Glomerular endothelial cell (primary cell): Measurements from ENCODE around the gene SHMT2. TPM values are rescaled to one million over a fixed set of nuclear protein-coding genes. Genes with fewer than 3 reads are reported as not detected.

Experiments used
- DNase-seq: peaks from one replicate; pipeline ENCODE4 v3.0.0-alpha.2; 2011; ENCODE audit warnings: low read depth, low spot score; ENCODE audit errors: extremely low read depth
- total RNA-seq: library from RNA; depleted of rRNA; stranded (reverse); fragments of >200 nt; gene quantifications from 2 replicates; pipeline ENCODE4 v1.2.3, GENCODE V29; 2015

SHMT2 gene
- total RNA-seq, 1 donor from 2014 or later: 92.2 TPM

DNA sequence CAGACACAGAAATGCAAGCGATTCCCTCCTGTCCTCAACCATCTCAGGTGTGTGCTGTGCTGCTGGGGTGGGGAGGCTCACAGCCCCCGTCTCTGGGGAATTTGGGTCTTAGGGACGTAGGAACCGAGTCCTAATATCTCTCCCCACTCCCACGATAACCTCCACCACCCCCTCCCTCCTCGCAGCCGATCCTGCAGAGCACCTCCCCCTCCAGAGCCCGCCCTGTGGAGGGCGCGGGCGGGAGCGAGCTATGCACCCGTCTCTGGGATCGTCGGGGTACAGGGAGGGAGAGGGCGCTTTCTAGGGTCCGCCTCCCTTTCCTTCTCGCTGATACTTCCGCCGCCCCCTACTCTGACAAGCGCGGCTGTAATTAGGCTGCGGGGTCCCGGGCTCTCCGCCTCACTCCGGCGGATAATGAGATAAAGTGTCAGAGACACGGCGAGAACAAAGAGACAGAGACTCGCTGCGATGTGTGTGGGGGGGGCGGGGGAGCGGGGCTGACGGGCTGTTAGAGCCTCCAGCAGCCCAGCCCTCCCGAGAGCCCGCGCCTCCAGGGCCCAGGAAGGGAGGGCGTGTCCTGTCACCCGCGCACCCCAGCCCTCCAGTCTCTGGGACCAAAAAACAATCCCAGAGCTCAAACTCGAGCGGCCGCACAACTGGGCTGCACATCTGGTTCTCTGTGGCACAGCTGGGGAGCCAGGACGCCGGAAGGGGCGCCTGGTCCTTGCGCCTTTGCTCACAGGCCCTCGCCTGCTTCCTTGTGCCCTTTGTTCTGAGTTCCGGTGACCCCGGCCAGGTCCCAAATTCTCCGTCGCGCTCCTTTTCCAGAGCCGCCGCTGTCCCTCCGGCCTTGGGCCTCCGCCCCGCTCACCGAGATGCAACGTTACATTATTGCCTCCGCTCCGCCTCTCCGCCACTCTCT lies 8.7 kb downstream of the SHMT2 start:
- no peak for DNase-seq

DNA sequence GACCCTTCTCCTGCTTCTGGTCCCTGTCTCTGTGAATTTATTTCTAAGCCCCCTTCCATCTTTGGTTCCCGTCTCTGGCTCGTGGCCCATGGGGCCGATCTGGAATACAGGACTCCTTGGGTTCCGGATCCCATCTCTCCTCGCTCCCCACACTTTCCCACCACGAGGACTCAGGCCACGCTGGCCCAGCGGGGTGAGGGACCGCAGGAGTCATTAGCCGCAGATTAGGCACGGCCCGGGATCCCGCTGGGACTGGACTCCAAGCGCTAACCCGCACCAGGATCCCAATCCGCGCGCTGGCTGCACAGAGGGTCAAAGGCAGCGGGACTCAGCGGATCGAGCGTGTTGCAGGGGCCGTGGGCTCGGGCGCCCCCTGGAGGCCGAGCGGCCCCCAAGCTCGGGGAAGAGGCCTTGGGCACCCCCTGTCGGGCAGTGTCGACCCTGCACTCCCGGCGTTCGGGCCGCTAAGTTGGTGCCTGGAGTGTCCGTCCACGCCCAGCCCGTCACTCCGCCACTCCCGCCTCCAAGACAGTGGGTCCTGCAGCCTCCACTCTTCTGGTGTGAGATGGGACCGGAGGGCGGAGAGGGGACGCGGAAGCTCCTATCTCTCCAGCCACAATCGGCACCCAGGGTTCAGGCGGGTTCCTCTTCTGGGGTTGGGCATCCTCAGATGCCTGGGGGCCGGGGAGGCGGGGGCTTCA lies 9.5 kb downstream of the SHMT2 start:
- no peak for DNase-seq

DNA sequence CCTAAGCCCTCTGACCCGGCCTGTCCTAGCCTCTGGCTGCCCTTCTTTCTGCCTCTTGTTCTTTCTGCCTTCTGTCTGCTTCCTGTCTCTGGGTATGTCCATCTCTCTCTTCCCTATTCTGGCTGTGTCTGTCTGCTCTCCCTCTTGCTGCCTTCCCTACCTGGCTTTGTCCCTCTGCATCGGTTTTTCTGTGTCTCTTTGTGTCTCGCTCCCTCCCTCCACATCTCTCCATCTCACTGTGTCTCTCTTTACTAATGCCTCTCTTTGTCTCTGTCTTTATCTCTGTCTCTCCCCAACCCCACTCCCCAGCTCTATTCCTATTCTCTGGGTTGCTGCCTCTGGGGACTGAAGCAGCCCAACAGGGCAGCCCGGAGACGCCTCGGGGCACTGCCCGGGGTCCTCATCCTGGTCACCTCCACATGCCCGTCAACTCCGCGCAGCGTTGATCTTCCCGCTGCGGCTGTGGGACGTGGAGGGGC lies 10.1 kb downstream of the SHMT2 start:
- no peak for DNase-seq

DNA sequence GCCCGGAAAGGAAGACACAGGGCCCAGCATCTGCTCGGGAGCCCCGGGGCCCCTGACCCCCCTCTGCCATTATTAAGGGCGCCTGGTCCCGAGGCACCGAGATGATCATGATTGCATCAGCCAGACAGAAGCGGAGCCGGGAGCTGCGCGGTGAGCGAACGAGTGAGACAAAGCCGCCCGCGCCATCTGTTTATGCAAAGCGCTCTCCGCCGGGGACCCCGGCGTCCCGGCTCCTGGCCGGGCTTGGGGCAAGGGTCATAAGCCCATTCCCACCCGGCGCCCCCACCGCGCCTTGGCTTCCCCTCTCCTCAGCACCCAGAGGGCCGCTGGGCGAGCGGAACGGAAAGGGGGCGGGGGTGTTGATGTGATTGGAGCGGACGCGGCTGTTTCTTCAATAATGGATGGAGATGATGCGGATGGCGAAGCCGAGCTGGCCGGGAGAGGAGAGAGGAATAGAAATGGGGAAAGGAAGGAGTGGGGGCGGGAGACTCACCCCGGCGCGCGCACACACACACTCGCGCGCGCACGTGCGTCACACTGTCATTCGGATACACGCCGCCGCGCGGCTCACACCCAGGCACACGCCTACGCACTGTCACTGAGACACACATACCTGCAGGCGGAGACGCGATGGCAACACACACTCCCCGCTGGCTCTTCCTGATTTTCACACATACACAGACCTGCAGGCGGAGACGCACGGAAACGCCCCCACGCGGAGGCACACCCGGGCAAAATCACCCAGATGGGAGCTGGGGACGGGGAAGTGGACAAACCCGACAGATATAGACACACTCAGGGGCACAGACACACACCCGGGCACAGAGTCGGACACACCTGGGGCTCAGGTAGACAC lies 10.8 kb downstream of the SHMT2 start:
- DNase-seq: no peak

DNA sequence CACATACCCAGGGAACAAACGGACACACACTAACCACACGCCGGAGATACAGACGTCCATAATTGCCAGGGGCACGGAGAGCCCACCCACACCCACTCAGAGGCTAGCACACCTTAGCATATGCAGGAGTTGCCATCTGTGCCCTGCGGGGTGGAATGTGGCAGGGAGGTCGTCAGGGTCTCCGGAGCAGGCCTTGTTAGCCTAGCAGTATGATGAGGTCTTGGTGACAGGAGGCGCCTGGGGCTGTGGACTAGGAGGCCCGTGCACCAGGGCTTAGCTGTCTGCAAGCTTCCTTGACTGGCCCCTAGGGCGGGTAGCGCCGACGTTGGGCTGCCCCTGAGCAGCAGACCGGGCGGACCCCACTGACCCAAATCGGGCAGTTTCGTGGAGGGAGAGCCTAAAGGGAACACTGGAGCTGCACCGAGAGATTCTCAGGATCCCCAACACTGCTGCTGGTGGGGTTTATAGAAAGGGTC lies 11.5 kb downstream of the SHMT2 start:
- no peak for DNase-seq

DNA sequence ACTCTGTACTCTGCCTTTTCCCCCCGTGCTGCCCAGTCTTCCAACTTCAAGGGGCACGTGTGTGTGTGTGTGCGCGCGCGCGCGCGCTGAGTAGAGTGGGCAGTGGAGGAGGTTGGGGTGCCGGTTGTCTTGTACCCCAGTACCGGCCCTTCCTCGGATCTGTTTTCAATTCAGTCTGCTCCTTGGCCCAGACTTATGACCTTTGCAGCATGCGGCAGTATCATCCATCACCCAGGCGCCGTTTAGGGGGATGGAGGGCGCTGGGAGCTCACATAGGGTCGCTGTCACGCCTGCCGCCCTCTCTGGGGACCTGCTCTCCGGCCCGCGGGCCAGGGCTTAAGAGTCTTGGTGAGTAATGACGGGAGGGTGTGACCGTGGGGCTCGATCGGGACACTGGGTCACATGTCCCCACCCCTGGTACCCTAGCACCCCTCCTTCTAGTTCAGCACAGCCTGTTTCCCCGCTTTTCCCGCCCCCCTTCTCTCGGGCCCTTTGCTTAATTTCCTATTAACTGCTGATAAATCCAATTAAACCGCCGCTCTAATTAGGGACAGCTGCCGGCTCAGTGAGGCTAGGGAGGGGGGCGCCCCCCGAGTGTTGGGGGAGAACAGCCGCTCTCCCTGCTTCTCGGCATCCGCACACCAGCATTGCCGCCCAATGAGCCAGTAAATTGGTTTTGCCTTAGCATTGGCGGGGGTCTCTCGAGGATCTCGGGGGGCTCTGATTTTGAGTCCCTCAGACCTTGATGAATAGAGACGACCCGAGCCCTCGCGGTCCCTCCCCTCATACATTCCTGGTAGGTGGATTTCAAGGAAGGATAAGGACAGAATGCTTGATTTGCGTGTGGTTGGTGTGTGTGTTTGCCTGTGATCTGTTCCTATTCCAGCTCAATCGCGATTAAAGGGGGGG lies 12.1 kb downstream of the SHMT2 start:
- DNase-seq: no peak

DNA sequence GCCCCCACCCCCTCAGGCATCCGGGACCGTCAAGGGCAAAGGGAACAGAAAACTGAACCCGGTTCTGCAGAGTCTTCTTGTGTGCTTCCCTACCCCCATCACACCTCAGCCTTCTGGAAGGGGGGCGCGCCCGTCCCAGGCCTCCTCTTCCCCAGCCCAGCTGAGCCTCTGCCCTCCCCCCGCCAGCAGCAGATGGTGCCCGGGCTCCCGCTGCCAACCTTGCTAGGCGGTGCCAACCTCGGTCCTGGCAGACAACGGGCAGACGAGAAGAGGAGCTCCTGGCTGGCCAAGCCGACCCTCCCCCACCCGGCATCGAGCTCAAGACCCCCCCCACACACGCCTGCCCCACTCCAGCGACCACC lies 12.8 kb downstream of the SHMT2 start:
- DNase-seq: no peak

DNA sequence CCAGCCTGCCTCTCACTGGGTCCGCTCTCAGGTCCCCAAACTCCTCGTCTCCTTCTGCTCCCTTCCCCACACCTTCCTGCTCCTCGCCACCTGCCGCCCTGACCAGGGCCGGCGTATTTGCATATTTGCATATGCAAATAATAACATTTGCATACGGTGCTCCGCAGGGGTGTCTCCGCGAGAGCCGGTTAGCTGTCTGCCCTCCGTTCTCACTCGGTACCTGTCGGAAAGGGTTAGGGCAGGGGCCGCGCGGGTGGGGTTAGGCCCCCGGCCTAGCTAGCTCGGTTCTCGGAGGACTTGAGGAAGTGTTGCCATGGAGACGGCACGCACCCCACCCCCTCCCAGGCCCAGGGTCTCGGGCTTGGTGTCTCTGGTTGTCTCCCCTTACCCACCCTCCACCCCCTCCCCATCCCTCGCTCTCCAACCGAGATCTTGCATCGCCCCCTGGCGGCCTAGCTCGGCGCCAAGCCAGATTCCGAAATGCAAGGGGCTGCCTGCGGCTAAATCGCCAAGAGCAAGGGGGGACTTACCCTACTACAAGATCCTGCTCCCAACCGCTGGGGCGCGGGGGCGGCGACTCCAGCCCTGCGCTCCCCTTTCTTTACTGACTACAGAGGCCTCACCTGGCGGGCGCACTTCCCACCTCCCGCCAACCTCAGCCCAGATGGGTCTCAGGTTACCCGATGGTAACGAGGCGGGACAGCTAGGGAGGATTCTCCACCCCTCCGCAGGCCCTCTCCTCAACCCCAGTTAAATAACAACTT lies 13.4 kb downstream of the SHMT2 start:
- no peak for DNase-seq

DNA sequence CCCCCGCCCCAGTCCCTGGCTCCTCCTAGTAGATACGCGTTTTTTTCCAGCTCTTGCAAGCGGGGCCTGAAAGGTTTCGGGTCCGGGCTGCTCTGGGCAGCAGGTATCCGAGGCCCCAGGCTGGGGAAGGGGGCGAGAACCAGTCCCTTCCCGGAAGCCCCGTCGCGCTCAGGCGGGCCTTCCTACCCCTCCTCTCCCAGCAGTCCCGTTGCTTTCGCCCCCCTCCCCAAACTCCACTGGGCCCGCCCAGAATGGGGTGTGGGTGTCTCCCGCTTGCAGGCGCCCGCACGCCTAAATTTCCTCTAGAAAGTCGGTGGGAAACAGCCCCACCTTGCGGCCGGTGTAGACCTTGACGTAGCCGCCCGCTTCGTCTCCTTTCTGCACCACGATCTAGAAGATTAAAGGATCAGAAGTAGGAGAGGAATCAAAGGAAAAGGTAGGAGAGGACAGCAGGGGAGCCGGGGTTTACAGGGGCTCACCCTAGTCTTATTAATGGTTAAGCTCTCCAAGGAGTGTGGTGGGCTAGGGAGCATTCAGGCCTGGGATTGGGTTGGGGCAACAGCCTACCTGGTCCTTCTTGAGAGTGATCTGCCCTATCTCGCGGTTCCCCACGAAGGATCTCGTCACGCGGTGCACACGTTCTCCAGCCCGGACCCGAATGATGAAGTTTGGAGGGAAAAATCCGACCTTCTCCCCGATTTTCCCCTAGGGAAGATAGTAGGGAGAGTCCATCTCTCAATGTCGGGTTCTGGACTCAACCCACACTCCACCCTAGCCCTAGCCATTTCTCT lies 14.2 kb downstream of the SHMT2 start:
- no peak for DNase-seq

DNA sequence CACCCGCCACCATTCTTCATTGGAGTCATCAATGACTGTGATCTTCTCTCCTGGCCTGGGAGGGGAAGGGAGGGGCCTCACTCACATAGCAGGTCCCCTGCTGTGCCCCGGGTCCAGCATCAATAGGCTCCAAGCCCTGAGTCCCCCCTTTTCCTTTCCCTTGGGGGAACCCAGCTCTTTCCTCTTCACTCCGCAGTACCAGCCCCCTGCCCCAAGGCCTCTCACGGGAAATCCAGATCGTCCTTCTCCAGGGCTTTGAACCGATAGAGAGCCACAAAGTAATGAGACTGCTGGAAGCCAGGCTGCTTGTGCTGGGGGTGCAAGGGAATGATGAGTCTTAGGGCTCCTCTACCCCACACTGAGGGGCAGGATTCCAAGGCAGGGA lies 14.8 kb downstream of the SHMT2 start:
- DNase-seq: no peak

DNA sequence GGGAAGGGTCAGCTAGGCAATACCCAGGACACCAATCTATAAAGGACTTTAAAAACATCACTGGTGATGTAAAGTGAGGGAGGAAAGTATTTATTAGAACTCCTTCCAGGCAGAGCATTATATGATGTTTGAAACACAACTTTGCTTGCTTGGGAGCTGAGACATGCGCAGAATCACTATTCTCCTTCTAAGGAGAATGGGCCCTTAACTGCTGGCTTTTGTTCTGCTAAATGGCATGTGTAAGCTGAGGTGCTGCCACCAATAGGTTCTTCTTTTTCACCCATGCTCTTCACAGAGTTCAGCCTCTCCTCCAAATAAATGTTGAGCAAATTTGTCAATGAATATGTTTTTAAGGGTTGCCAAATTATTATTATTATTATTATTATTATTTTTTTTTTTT lies 17.5 kb downstream of the SHMT2 start:
- DNase-seq: no peak

DNA sequence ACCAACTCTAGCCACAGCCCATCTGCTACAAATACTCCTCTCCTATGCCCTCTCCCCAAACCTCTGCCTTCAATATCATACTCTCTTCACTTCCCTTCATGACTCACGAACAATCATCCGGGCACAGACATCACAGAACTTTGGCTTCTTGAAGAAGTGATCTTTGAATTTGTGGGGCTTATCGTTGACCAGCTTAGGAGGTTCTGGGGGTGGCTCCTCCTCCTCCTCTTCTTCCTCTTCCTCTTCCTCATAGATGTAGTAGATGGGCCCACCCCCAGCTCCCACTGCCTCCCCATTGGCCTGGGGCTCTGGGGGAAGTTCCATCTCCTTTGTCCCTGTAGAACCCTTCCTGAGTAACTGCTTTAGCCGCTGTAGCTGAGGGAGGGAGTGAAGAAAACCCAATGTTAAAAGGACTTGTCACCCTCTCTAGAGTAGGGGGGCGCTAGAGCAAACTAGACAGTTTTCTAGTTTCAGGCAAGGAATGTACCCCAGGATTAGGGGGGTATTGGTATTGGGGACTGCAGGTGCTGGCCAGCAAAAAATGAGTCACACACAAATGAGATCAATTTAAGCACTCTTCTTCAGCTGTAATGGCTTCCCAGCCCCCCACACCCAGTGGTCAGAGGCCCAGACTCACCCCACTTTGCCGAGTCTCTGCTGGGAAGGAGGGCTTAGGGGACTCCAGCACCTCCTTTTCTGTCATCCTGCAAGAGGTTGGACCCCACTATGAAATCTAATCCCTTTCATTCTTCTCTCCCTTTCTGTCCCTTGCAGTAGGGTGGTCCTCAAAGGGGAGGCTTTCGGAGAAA lies 19.6 kb downstream of the SHMT2 start:
- no peak for DNase-seq

DNA sequence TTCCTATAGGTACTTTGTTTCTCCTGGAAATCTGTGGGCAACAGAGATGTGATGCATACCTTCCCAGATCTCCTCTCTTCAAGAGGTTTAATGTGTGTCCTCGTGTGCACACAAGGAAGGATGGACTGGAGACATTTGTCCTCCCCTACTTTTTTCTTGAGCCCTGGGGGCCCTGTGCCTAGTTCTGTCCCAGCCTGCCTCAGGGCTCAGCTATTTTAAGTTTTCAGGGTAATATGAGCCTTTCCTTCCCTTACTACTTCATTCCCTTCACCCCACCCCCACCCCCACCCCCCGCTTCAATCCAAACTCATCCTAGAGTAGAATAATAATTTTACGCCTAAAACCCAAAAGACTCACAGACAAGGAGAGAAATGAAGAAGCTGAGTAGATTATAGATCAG lies 21.0 kb downstream of the SHMT2 start:
- no peak for DNase-seq

DNA sequence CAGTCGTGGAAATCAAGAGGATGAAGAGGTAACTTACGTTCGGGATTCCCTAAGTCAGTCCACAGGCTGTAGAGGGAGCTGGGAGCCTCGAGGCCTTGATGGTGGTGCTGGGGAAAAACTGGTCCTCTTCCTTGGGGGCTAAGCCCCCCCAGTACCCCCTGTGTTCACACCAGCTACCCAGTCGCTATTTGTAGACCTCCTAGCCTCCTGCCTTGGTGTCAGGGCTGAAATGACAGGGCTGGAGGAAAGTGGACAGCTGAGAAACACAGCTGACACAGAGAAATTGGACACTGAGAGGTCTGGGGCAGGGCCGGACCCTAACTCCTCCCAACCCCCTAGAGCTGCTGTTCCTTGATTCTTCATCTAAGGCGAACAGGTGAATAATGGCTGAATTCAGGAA lies 21.4 kb downstream of the SHMT2 start, which contains the start of gene STAC3:
STAC3 (minus strand) TSS at position 232 of the 400 bp plus-strand sequence. CDS start 1,551 bp downstream, outside the sequence.
- DNase-seq: no peak

DNA sequence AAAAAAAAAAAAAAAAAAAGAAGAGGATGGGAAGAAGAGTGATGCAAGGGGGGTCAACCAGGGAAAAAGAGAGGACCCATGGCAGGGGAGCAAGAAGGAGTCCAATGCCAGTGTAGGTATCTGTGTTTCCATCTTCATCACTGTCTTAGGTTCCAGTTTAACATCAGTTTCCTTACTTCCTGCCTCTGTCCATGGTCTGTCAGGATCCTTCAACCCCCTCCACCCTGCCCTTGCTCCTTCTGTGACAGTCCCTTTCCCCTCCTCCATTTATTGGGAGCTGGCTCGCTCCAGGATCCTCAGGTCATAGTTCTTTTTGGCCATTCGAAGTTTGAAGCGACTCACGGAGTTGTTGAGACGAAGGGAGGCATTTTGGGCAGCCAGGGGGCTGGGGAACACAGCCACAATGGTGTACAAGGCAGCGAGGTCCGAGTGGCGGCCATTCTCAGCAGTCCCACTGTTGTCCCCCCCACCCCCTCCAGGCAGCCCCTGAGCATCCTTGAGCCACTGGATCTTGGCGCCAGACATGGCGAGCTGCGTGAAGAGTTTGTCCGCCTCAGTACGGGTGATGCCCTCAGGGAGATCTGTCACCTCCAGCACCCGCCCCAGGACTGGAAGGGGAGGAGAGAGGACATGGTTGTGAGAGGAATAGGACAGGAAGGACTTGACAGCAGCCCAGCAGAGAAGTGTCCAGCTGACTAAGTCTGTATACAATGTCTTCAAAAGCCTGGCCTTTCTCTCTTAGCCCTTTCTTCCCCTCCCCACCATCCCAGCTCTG lies 25.2 kb downstream of the SHMT2 start:
- DNase-seq: no peak

DNA sequence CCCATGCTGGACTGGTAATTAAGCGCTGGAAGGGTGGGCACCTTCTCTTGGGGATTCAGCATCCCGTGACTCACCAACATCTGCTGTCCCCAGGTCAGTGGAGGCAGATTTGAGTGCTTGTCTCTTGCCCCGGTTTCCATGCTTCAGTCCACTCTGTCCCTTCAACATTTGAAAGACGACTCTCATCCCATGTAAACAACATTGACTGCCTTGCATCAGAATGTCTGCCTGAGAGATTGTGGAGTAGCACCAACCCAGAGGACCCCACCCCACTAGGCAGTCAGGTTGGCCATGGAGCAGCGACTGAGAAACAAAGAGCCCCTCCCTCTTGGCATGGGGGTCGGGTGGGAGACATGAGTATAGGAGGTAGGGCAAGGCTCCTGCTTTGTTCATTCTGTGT lies 26.4 kb downstream of the SHMT2 start:
- no peak for DNase-seq
